ENCODE measurements around the gene KCNN3. TPM values are rescaled to one million over a fixed set of nuclear protein-coding genes. Genes with fewer than 3 reads are reported as not detected.

KCNN3 gene
- total RNA-seq, 1 experiment from 2014 or later, result 0.26 TPM

DNA sequence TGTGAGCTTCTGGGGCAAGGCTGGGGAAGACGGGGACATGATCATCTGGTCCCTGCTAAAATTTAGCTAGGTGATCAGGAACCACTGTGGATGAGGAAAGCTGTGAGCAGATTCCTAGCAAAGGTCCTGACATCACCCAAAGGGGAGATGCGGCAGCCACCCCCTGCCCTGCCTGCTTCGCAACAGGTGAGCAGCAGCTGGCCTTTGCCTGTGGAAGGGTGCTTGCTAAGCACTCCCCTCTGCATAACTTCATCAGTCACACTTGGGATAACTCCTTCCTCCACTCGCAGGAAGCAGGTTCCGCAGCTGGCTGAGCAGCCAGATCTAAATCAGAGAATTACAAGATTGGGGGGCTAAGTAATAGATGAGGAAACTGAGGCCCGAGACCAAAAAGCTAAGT, 51.2 kb downstream of the KCNN3 start:
- Histone ChIP-seq H2AFZ (ENCODE audit: low read length) (no peak overlapping the region), H3K9me2 (replicated peaks; ENCODE audit: low read length) (no peaks in the 10 kb centered on the region), H3K36me3 (ENCODE audit: low read depth, low read length) (no peaks in the 10 kb centered on the region), H4K20me1 (ENCODE audit: low read length) (no peaks in the 10 kb centered on the region), H3K4me3 (ENCODE audit: low read length) (no peak overlapping the region), H3K9me3 (ENCODE audit: low read length) (no peaks in the 10 kb centered on the region), H3K4me2 (ENCODE audit: low read length) (no peak overlapping the region), H3F3A (ENCODE audit: low read length, unreplicated experiment) (no peaks in the 10 kb centered on the region), H3K79me2 (ENCODE audit: low read length) (no peaks in the 10 kb centered on the region), H3K27me3 (ENCODE audit: low read length) (peaks cover 44% of the 10 kb centered on the region), H3K9ac (ENCODE audit: low read length) (no peak overlapping the region), H3K27ac (ENCODE audit: low read length) (no peak overlapping the region), H3K4me1 (ENCODE audit: insufficient read depth, low read length) (no peaks in the 10 kb centered on the region)
- ChIA-PET CTCF (no interaction called here), POLR2A (ENCODE audit: unreplicated experiment) (no interaction called here)
- TF ChIP-seq EZH2phosphoT487 (IDR thresholded peaks at IDR 0.05; ENCODE audit: borderline replicate concordance, low read length), result no peak
- TF ChIP-seq, protein P1, sequence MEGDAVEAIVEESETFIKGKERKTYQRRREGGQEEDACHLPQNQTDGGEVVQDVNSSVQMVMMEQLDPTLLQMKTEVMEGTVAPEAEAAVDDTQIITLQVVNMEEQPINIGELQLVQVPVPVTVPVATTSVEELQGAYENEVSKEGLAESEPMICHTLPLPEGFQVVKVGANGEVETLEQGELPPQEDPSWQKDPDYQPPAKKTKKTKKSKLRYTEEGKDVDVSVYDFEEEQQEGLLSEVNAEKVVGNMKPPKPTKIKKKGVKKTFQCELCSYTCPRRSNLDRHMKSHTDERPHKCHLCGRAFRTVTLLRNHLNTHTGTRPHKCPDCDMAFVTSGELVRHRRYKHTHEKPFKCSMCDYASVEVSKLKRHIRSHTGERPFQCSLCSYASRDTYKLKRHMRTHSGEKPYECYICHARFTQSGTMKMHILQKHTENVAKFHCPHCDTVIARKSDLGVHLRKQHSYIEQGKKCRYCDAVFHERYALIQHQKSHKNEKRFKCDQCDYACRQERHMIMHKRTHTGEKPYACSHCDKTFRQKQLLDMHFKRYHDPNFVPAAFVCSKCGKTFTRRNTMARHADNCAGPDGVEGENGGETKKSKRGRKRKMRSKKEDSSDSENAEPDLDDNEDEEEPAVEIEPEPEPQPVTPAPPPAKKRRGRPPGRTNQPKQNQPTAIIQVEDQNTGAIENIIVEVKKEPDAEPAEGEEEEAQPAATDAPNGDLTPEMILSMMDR (conservative IDR thresholded peaks at IDR 0.05; ENCODE audit: low read depth, low read length), result no peak
- DNase-seq (no peak), ATAC-seq (no peak)
- intact Hi-C loops (cut with micrococcal nuclease), result no loop called here
- no TSS peak for BruUV-seq (replicated peaks)

DNA sequence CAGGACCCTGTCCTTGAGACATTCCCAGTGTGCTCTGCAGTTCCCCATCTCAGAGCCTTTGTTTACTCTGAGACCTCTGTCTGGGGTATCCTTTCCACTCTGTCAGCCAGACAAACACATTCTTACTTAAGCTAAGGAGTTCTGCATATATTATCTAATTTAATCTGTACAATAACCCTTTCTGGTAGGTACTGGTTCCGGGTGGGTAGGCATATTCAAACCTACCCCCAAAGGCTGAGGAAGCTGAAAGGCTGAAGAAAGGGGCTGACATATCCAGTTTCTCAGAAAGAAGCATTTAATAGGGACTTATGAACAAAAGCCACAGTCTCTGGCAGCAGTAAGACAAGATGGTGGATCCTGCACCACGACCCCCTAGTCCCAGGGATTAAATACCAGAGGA, 53.1 kb downstream of the KCNN3 start:
- Histone ChIP-seq H3K27me3 (ENCODE audit: low read length) (peaks cover 52% of the 10 kb centered on the region), H4K20me1 (ENCODE audit: low read length) (no peaks in the 10 kb centered on the region), H3K9me2 (replicated peaks; ENCODE audit: low read length) (no peaks in the 10 kb centered on the region), H3K4me3 (ENCODE audit: low read length) (no peak overlapping the region), H3K4me1 (ENCODE audit: insufficient read depth, low read length) (no peaks in the 10 kb centered on the region), H2AFZ (ENCODE audit: low read length) (no peak overlapping the region), H3K4me2 (ENCODE audit: low read length) (no peak overlapping the region), H3K9me3 (ENCODE audit: low read length) (no peaks in the 10 kb centered on the region), H3F3A (ENCODE audit: low read length, unreplicated experiment) (no peaks in the 10 kb centered on the region), H3K36me3 (ENCODE audit: low read depth, low read length) (no peaks in the 10 kb centered on the region), H3K79me2 (ENCODE audit: low read length) (no peaks in the 10 kb centered on the region), H3K9ac (ENCODE audit: low read length) (no peak overlapping the region), H3K27ac (ENCODE audit: low read length) (no peak overlapping the region)
- TF ChIP-seq EZH2phosphoT487 (IDR thresholded peaks at IDR 0.05; ENCODE audit: borderline replicate concordance, low read length) (no peak), EZH2 (IDR thresholded peaks at IDR 0.05; ENCODE audit: low read length, unreplicated experiment) (no peak)
- TF ChIP-seq, protein P1 (conservative IDR thresholded peaks at IDR 0.05; ENCODE audit: low read depth, low read length), result no peak
- ChIA-PET CTCF (no interaction called here), POLR2A (ENCODE audit: unreplicated experiment) (no interaction called here)
- ATAC-seq (no peak), DNase-seq (no peak)
- intact Hi-C loops (cut with micrococcal nuclease), result no loop called here
- no TSS peak for BruUV-seq (replicated peaks)

DNA sequence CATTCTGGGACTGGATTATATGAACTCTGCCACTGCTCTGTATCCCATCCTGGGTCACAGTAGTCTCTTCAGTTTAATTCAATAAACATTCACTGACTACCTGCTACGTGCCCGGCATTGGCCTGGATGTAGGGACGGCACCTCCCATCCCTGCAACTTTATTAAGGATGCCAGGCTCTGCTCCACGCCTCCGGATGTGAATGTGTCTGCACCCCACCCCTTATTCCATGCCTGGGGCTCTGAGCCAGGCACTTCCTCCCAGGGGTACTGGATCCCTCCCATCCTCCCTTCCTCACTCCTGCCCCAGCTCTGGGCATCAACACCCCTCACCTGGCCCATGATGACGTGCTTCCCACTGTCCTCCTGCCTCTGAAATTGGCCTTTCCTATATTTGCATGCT, 53.7 kb downstream of the KCNN3 start:
- Histone ChIP-seq H4K20me1 (ENCODE audit: low read length) (no peaks in the 10 kb centered on the region), H3F3A (ENCODE audit: low read length, unreplicated experiment) (no peaks in the 10 kb centered on the region), H2AFZ (ENCODE audit: low read length) (no peak overlapping the region), H3K9me3 (ENCODE audit: low read length) (no peaks in the 10 kb centered on the region), H3K4me1 (ENCODE audit: insufficient read depth, low read length) (no peaks in the 10 kb centered on the region), H3K9ac (ENCODE audit: low read length) (no peak overlapping the region), H3K27me3 (ENCODE audit: low read length) (peaks cover 52% of the 10 kb centered on the region), H3K79me2 (ENCODE audit: low read length) (no peaks in the 10 kb centered on the region), H3K36me3 (ENCODE audit: low read depth, low read length) (no peaks in the 10 kb centered on the region), H3K27ac (ENCODE audit: low read length) (no peak overlapping the region), H3K4me2 (ENCODE audit: low read length) (no peak overlapping the region), H3K4me3 (ENCODE audit: low read length) (no peak overlapping the region), H3K9me2 (replicated peaks; ENCODE audit: low read length) (no peaks in the 10 kb centered on the region)
- intact Hi-C loops (cut with micrococcal nuclease), result no loop called here
- ChIA-PET POLR2A (ENCODE audit: unreplicated experiment) (no interaction called here), CTCF (no interaction called here)
- no TSS peak for BruUV-seq (replicated peaks)
- TF ChIP-seq, protein P1 (conservative IDR thresholded peaks at IDR 0.05; ENCODE audit: low read depth, low read length), result no peak
- TF ChIP-seq EZH2phosphoT487 (IDR thresholded peaks at IDR 0.05; ENCODE audit: borderline replicate concordance, low read length) (no peak), EZH2 (IDR thresholded peaks at IDR 0.05; ENCODE audit: low read length, unreplicated experiment) (no peak)
- DNase-seq (no peak), ATAC-seq (no peak)
